Measurements from ENCODE around the gene TM7SF2. TPM values are rescaled to one million over a fixed set of nuclear protein-coding genes. Genes with fewer than 3 reads are reported as not detected.

The TM7SF2 gene
- total and polyA plus RNA-seq, 2 of the 8 experiments (the other 6 are each of a cell fraction or from before 2014, with no cell fraction given) = 40.1 to 96.0 TPM

- no peak for TF ChIP-seq CBX5 (IDR thresholded peaks at IDR 0.05; ENCODE audit: low read depth, low read length)
Observed at GRCh38 chr11:65157336-65157735, 45.7 kb downstream of the TM7SF2 start (continued).
